Skeletal muscle tissue (tissue), 1 donor: ENCODE data around the gene KRT33A. TPM values are rescaled to one million over a fixed set of nuclear protein-coding genes. Genes with fewer than 3 reads are reported as not detected.

ENCODE experiments used
- total RNA-seq: library from RNA; depleted of rRNA; stranded (reverse); fragments of >200 nt; gene quantifications from one replicate; pipeline ENCODE4 v1.2.3, GENCODE V29; 2014

The KRT33A gene
- total RNA-seq, 1 donor from 2014 or later = not detected

Other genes starting within 250 kb of the KRT33A start
- gene KRTAP4-16, start 248.6 kb downstream of the KRT33A start, total RNA-seq = not detected
- gene KRTAP4-9, start 245.4 kb downstream of the KRT33A start, total RNA-seq = not detected
- not detected for gene KRTAP4-11, start 232.5 kb downstream of the KRT33A start, total RNA-seq
- gene KRTAP4-12, start 226.6 kb downstream of the KRT33A start, total RNA-seq = not detected
- not detected for gene KRTAP4-6, start 210.3 kb downstream of the KRT33A start, total RNA-seq
- gene KRTAP4-5, start 201.0 kb downstream of the KRT33A start, total RNA-seq = not detected
- gene KRTAP4-4, start 190.1 kb downstream of the KRT33A start, total RNA-seq = not detected
- gene KRTAP4-3, start 182.6 kb downstream of the KRT33A start, total RNA-seq = not detected
- not detected for gene KRTAP4-2, start 172.6 kb downstream of the KRT33A start, total RNA-seq
- gene KRTAP4-1, start 165.9 kb downstream of the KRT33A start, total RNA-seq = not detected
- not detected for gene KRTAP9-1, start 160.9 kb downstream of the KRT33A start, total RNA-seq
- gene KRTAP9-2, start 124.2 kb downstream of the KRT33A start, total RNA-seq = not detected
- gene KRTAP9-3, start 118.4 kb downstream of the KRT33A start, total RNA-seq = not detected
- not detected for gene KRTAP9-8, start 112.8 kb downstream of the KRT33A start, total RNA-seq
- gene KRTAP9-4, start 101.1 kb downstream of the KRT33A start, total RNA-seq = not detected
- not detected for gene KRTAP9-9, start 95.4 kb downstream of the KRT33A start, total RNA-seq
- not detected for gene KRTAP9-6, start 85.5 kb downstream of the KRT33A start, total RNA-seq
- not detected for gene KRTAP9-7, start 75.1 kb downstream of the KRT33A start, total RNA-seq
- not detected for gene KRTAP29-1, start 48.0 kb downstream of the KRT33A start, total RNA-seq
- not detected for gene KRTAP16-1, start 41.5 kb downstream of the KRT33A start, total RNA-seq
- gene KRTAP17-1, start 35.1 kb downstream of the KRT33A start, total RNA-seq = not detected
- gene KRT33B, start 19.0 kb upstream of the KRT33A start, total RNA-seq = not detected
- gene KRT34, start 31.5 kb upstream of the KRT33A start, total RNA-seq = not detected
- 3.1 TPM for gene KRT31, start 46.8 kb upstream of the KRT33A start, total RNA-seq
- gene KRT37, start 73.8 kb upstream of the KRT33A start, total RNA-seq = not detected
- gene KRT38, start 90.2 kb upstream of the KRT33A start, total RNA-seq = not detected
- not detected for gene KRT32, start 116.6 kb upstream of the KRT33A start, total RNA-seq
- gene KRT35, start 130.3 kb upstream of the KRT33A start, total RNA-seq = not detected
- not detected for gene KRT36, start 139.1 kb upstream of the KRT33A start, total RNA-seq
- gene KRT13, start 154.8 kb upstream of the KRT33A start, total RNA-seq = not detected
- not detected for gene KRT15, start 168.1 kb upstream of the KRT33A start, total RNA-seq
- not detected for gene KRT19, start 177.5 kb upstream of the KRT33A start, total RNA-seq
- gene KRT9, start 221.2 kb upstream of the KRT33A start, total RNA-seq = not detected
- 1.0 TPM for gene KRT14, start 236.1 kb upstream of the KRT33A start, total RNA-seq